Endothelial cell of umbilical vein (primary cell): Measurements from ENCODE around the gene SPATS2L. TPM values are rescaled to one million over a fixed set of nuclear protein-coding genes. Genes with fewer than 3 reads are reported as not detected.

Experiments used
- BruUV-seq: library from RNA; stranded (reverse); fragments of 400-500 nt; replicated peaks from 2 replicates; lab custom pipeline; 2021; lab: Mats Ljungman, UMichigan
- CTCF ChIA-PET: fragments of 300-600, 350-600 bp; sonication (Branson Sonifier 250); formaldehyde crosslinking; loops from one replicate; lab custom pipeline; 2021; ENCODE audit warnings: antibody characterized with exemption, inconsistent platforms; lab: Charles Lee
- POLR2A ChIA-PET: fragments of 300-600, 350-600 bp; sonication (Branson Sonifier 250); formaldehyde crosslinking; loops from one replicate; lab custom pipeline; 2021; ENCODE audit warnings: antibody characterized with exemption, inconsistent platforms; lab: Charles Lee
- DNase-seq: peaks from one replicate; pipeline ENCODE4 v3.0.0-alpha.2; 2011; ENCODE audit warnings: low read depth, low spot score
- FAIRE-seq: peaks from 2 replicates; lab custom pipeline; 2011; peaks lifted over from hg19 to GRCh38; lab: Jason Lieb, UNC
- H2AFZ ChIP-seq: 2 replicates; pipeline ENCODE4 v1.6.0; 2012; ENCODE audit warnings: low read depth, low read length, control low read depth, inconsistent platforms
- H3K27ac ChIP-seq: 2 replicates; pipeline ENCODE4 v1.5.1; 2011; ENCODE audit warnings: low read depth, mild to moderate bottlenecking, control low read depth, low read length, moderate library complexity; ENCODE audit not compliant: insufficient read depth
- H3K27me3 ChIP-seq, 2 experiments: 2 replicates each; pipeline versions ENCODE4 v1.6.0 to v1.6.1; 2011; ENCODE audit warnings: low read length in 2 of 2, mixed read lengths in 1 of 2; ENCODE audit not compliant: control insufficient read depth in 2 of 2, insufficient read depth in 2 of 2
- H3K36me3 ChIP-seq, 2 experiments: 2 replicates in 1 of 2; 3 replicates in 1 of 2; pipeline ENCODE4 v1.5.1; 2011; ENCODE audit warnings: low read length in 2 of 2, mild to moderate bottlenecking in 1 of 2, moderate library complexity in 1 of 2; ENCODE audit not compliant: control insufficient read depth in 2 of 2, insufficient read depth in 2 of 2; ENCODE audit errors: extremely low read depth in 1 of 2
- H3K4me1 ChIP-seq: 3 replicates; pipeline ENCODE4 v1.5.1; 2011; ENCODE audit warnings: mild to moderate bottlenecking, low read length; ENCODE audit not compliant: control insufficient read depth, insufficient read depth; ENCODE audit errors: extremely low read depth
- H3K4me2 ChIP-seq: 2 replicates; pipeline ENCODE4 v1.6.1; 2011; ENCODE audit warnings: low read length, control low read depth, mixed read lengths; ENCODE audit not compliant: insufficient read depth
- H3K4me3 ChIP-seq, 3 experiments: fragments of 200-600 bp in 1 of 3; sonication (generic), shearing (Covaris generic) in 1 of 3; replicated peaks in 1 of 3; 2 replicates each; pipeline ENCODE4 v1.5.1; 2011 to 2016; ENCODE audit warnings: control low read depth in 3 of 3, low read length in 3 of 3, mild to moderate bottlenecking in 2 of 3, inconsistent platforms in 1 of 3, low read depth in 1 of 3, moderate library complexity in 1 of 3; ENCODE audit not compliant: insufficient read depth in 1 of 3
- H3K79me2 ChIP-seq: 2 replicates; pipeline ENCODE4 v1.6.0; 2012; ENCODE audit warnings: low read length, inconsistent platforms; ENCODE audit not compliant: control insufficient read depth, insufficient read depth
- H3K9ac ChIP-seq: replicated peaks from 2 replicates; pipeline ENCODE3; 2011; ENCODE audit warnings: low read length, control low read depth; ENCODE audit not compliant: insufficient read depth; ENCODE audit errors: extremely low read depth
- H3K9me1 ChIP-seq: replicated peaks from 3 replicates; pipeline ENCODE4 v1.6.0; 2011; ENCODE audit warnings: mild to moderate bottlenecking, low read length; ENCODE audit not compliant: control insufficient read depth, insufficient read depth; ENCODE audit errors: extremely low read depth
- H3K9me3 ChIP-seq: replicated peaks from 2 replicates; pipeline ENCODE4 v1.5.1; 2012; ENCODE audit warnings: low read length, inconsistent platforms; ENCODE audit not compliant: control insufficient read depth, insufficient read depth
- H4K20me1 ChIP-seq: replicated peaks from 2 replicates; pipeline ENCODE3; 2011; ENCODE audit warnings: mild to moderate bottlenecking, low read length; ENCODE audit not compliant: control insufficient read depth, insufficient read depth; ENCODE audit errors: extremely low read depth
- CTCF ChIP-seq, 2 donors: IDR thresholded peaks; 1 replicate in 1 of 2; 2 replicates in 1 of 2; pipeline ENCODE4 v1.5.1; 2011; ENCODE audit warnings: low read length in 2 of 2, mild to moderate bottlenecking in 2 of 2, moderate library complexity in 2 of 2, control low read depth in 1 of 2, inconsistent platforms in 1 of 2, low read depth in 1 of 2; ENCODE audit not compliant: insufficient read depth in 1 of 2; ENCODE audit errors: extremely low read depth in 1 of 2
- EZH2 ChIP-seq: IDR thresholded peaks from 2 replicates; pipeline ENCODE4 v1.6.1; 2012; ENCODE audit warnings: borderline replicate concordance, low read depth, mild to moderate bottlenecking, moderate library complexity, low read length, inconsistent platforms; ENCODE audit not compliant: severe bottlenecking
- FOS ChIP-seq: IDR thresholded peaks from 2 replicates; pipeline ENCODE4 v1.6.1; 2011; ENCODE audit warnings: mild to moderate bottlenecking, low read length, moderate library complexity, borderline replicate concordance; ENCODE audit not compliant: insufficient read depth
- GATA2 ChIP-seq: IDR thresholded peaks from 2 replicates; pipeline ENCODE4 v1.7.0; 2011; ENCODE audit warnings: low read depth, mild to moderate bottlenecking, moderate library complexity, mixed read lengths, low read length; ENCODE audit not compliant: insufficient read length, insufficient read depth
- JUN ChIP-seq: IDR thresholded peaks from 2 replicates; pipeline ENCODE4 v1.6.1; 2011; ENCODE audit warnings: borderline replicate concordance, low read depth; ENCODE audit not compliant: insufficient read length, insufficient read depth
- MAX ChIP-seq: IDR thresholded peaks from 2 replicates; pipeline ENCODE4 v1.6.1; 2011; ENCODE audit not compliant: insufficient read depth, insufficient read length
- MYC ChIP-seq: IDR thresholded peaks from one replicate; pipeline ENCODE4 v1.6.1; 2011; ENCODE audit warnings: mild to moderate bottlenecking, low read depth, low read length
- POLR2A ChIP-seq: IDR thresholded peaks from 2 replicates; pipeline ENCODE4 v1.6.1; 2012; ENCODE audit warnings: low read depth, mild to moderate bottlenecking, control low read depth, low read length
- dilution Hi-C: fragments of 300-500 bp; cut with MboI; formaldehyde crosslinking; loops from one replicate; pipeline ENCODE4 v1.15.0; 2019; ENCODE audit warnings: low sequenced_read_pairs; ENCODE audit not compliant: extremely low pct_ligation_motif_present
- intact Hi-C: fragments of 100-400 bp; cut with micrococcal nuclease; formaldehyde crosslinking; loops from one replicate; pipeline ENCODE4 v1.10.0; 2022
- polyA plus RNA-seq, 4 experiments: library from polyadenylated mRNA; depleted of rRNA in 3 of 4; stranded (reverse) in 3 of 4; unstranded in 1 of 4; fragments of >200 nt; gene quantifications; 2 replicates each; pipeline versions ENCODE4 v1.2.1 to v1.2.3, GENCODE V29; 2011 to 2012; ENCODE audit warnings: missing spikeins in 1 of 4
- total RNA-seq: library from RNA; stranded (reverse); gene quantifications from 2 replicates; pipeline ENCODE4 v1.2.3, GENCODE V29; 2021

The SPATS2L gene
- total and polyA plus RNA-seq, 2 donors (not counting 3 experiments of a cell fraction or from before 2014, with no cell fraction given), result 29.1 to 72.9 TPM

- Histone ChIP-seq H3K36me3 (no peaks in the 10 kb centered on the region), H3K4me3 (no peak overlapping the region), H2AFZ (no peak overlapping the region), H3K9me3 (no peaks in the 10 kb centered on the region), H3K9me1 (no peaks in the 10 kb centered on the region), H3K4me2 (no peak overlapping the region), H3K27ac (no peak overlapping the region), H4K20me1 (no peaks in the 10 kb centered on the region), H3K4me1 (no peaks in the 10 kb centered on the region), H3K27me3 (no peaks in the 10 kb centered on the region), H3K79me2 (no peaks in the 10 kb centered on the region), H3K9ac (no peak overlapping the region)
- DNase-seq (no peak), FAIRE-seq (no peak)
- dilution Hi-C loops, result no loop called here
- CTCF ChIA-PET, result interaction anchor here (1.3 to 2.5 kb wide), 2 partner anchors 25 to 178 kb away, joined by 3 to 5 read pairs; no protein-coding TSS in a partner anchor
- BruUV-seq, result no TSS peak
- intact Hi-C loops, result no loop called here
- TF ChIP-seq MAX, result no peak
- no peak for TF ChIP-seq GATA2
- TF ChIP-seq CTCF (IDR thresholded peaks at IDR 0.05; ENCODE audit: extremely low read depth in 1 of 2, insufficient read depth in 1 of 2, low read depth in 1 of 2, low read length in 2 of 2), result no peak
- no peak for TF ChIP-seq MYC
- TF ChIP-seq POLR2A, result no peak
- no peak for TF ChIP-seq FOS
- TF ChIP-seq EZH2, result no peak
- no peak for TF ChIP-seq JUN
- POLR2A ChIA-PET, result no interaction called here
These were observed 117.0 kb downstream of the SPATS2L start for GRCh38 chr2:200423541-200423940.
